GM18951 (cell line): ENCODE data around the gene SNUPN.
"Not testable (repeated sequence)": the region's sequence is repeated elsewhere in the genome, so short reads cannot be mapped to it uniquely, and the experiment has no call there.

Experiments
- POLR2A ChIP-seq: IDR thresholded peaks from 4 replicates; pipeline ENCODE4 v1.6.1; 2011; ENCODE audit warnings: mild to moderate bottlenecking; ENCODE audit not compliant: insufficient read length, insufficient read depth; ENCODE audit errors: extremely low read depth
- in situ Hi-C: fragments of 300-500 bp; cut with MboI; formaldehyde crosslinking; loops from one replicate; pipeline ENCODE4 v1.12.0; 2022; ENCODE audit warnings: low sequenced_read_pairs, mixed read lengths, inconsistent platforms; ENCODE audit not compliant: unreplicated experiment

Gene SNUPN

DNA sequence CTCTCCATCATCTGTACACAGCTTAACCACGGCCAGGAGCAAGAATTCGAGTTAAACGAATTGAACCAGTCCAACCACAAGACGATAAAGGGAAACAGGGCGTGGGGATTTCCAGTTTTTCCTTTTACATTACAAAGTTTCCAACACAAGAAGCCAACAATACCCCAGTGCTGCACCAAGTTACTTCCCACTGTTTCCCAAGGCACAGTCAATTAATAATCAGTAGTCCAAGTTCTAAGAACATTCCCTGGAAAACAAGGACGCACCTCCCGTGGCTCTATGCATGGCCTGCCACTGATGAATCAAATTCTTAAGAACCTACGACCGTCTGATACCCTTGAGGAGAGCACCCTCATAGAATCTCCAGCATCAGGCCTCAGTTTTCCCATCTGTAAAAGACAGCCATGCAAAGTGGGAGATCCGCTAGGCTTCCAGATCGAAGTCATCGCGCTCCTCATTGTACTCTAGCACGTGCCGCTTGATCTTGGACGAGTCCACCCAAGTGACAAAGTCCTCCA is 13.7 kb upstream of the SNUPN start:
- in situ Hi-C loops: no loop called here
- TF ChIP-seq POLR2A: no peak

DNA sequence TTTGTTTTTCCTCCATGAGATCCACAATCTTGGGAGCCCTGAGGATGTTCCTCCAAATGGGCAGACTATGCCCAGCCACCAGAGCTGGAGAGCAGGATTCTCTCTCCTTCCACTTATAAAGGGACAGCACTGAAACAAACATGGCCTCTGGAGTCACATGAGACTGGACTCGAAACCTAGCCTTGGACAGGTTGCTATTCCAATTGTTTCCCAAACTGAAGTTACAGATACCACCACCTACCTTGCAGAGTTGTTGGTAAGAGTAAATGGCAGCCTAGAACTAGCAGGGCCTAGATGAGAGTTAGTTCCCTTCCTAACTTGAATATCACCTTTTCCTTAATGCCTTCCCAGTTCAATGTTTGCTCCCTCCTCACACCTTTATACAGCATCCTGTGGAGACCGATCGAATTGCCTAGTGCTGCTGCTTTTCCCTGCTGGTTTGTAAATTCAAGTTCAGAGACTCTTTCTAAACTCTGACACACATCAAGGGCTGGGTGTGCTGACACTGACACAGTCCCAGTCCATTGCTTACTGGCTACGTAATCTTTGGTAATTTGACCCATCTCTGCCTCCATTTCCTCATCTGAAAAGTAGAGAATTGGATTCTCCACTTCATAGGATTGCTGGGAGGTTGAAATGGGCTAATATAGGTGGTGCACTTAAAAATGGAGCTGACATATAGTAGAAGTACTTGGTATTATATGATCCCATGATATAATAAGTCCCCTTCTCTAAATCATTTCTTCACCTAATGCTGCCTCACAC is 11.9 kb upstream of the SNUPN start:
- in situ Hi-C loops: no loop called here
- no peak for TF ChIP-seq POLR2A

DNA sequence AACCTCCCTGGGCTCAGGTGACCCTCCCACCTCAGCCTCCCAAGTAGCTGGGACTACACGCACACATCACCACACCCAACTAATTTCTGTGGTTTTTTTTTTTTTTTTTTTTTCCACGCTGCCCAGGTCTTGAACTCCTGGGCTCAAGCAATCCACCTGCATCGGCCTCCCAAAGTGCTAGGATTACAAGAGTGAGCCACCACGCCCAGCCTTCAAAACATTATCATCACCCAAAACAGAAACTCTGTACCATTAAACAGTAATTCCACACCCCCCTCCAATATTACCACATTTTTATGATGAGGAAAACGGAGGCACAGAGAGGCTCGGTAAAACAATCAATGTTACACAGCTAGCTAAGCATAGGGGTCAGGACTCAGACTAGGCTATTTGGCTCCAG is 10.5 kb upstream of the SNUPN start:
- in situ Hi-C loops: no loop called here
- no peak for TF ChIP-seq POLR2A

DNA sequence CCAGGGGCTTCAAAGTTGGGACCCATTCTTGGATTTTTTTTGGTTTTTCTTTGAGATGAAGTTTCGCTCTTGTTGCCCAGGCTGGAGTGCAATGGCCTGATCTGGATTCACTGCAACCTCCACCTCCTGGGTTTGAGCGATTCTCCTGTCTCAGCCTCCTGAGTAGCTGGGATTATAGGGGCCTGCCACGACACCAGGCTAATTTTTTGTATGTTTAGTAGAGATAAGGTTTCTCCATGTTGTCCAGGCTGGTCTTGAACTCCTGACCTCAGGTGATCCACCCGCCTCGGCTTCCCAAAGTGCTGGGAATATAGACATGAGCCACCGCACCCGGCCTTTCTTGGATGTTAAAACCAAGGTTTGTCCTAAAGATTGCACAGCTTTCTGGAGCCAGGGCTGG is 8.4 kb upstream of the SNUPN start:
- in situ Hi-C loops: not testable (repeated sequence)

DNA sequence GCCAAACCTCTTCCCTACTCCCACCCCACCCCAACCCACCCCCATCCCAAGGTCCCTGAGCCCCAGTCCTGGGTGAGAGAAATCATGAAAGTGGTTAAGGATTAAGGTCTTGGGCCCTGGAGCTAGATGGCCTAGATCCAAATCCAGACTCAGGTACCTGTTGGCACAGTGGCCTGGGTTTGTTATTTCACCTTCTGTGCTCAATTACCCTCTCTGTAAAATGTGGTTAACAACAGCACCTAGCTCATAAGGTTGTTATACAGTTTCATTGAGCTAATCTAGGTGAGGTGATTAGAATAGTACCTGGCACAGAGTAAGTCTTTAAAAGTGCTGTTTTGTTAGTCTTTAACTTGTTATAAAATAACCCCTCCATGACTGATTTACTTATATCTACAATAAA is 6.4 kb upstream of the SNUPN start:
- no peak for TF ChIP-seq POLR2A
- in situ Hi-C loops: no loop called here

DNA sequence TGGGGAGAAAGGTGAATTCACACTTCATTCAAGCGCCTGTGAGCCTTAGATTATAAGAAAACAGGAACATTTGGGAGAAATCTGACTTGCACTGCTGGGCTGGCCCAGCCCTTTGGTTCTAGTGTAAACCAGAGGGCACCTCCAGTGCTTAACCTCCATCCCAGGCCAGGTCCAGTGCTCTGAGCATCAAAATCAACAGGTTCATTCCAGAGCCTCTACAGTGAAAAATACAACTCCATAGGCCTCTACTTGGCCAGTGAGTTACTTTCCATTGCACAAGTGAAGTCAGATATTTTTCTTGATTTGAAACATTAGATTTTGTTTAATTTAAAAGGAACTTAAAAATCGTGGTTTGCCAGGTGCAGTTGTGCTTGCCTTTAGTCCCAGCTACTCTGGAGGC is 3.0 kb downstream of the SNUPN start:
- in situ Hi-C loops: no loop called here
- no peak for TF ChIP-seq POLR2A

DNA sequence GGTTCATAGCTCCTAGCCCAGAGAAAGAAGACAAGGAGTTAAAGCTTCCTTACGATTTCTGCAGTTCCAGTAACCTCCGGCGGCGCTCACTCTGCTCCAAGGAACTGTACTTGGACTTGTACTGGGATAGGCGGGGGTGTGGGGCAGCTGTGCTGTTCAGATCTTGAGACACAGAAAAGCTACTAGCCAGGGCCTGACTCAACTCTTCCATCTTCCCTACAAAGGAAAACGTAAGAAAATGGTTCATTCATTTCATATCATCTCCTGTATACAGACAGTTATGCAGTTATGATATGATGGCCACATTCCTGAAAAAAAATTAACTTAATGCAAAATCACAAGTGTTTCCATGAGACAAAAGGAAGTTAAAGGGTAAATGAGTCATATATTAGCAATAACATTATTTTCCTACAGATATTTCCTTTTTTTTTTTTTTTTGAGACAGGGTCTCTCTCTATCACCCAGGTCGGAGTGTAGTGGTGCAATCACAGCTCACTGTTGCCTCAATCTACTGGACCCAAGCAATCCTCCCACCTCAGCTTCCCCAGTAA is 4.6 kb downstream of the SNUPN start:
- in situ Hi-C loops: no loop called here
- no peak for TF ChIP-seq POLR2A

DNA sequence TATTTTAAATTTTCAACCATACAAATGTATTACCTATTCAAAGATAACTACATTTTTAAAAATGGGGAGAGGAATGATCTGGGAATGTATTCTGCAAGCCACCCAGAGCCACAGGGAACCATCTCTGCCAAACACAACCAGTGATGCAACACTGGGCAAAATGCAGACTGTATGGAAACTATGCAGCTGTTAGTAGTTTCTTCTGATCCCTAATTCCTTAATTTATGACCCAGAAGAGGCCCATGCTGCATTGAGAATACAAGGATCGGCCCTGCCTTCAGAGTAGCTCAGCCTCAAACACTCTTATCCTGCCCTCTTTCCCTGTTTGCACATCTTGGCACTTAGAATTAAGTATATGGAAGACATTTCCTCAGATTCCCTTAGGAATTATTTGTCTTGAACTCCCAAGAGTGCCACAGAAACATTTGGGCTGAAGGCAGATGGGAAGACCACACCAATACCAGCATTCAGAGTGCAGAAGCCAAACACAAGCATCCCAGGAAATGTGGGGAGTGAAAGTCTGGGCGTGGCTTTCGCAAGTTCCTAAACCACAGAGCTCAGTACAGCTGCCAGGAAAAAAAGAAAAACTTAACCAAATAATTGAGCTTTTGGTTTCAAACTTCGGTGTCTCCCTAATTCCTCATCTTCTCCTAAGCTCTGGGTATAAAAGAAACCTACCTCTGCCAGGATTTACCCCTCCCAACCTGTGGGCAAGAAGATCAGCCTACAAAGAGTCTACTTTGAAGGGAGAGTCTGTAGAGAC is 5.3 kb downstream of the SNUPN start:
- in situ Hi-C loops: no loop called here
- TF ChIP-seq POLR2A: no peak

DNA sequence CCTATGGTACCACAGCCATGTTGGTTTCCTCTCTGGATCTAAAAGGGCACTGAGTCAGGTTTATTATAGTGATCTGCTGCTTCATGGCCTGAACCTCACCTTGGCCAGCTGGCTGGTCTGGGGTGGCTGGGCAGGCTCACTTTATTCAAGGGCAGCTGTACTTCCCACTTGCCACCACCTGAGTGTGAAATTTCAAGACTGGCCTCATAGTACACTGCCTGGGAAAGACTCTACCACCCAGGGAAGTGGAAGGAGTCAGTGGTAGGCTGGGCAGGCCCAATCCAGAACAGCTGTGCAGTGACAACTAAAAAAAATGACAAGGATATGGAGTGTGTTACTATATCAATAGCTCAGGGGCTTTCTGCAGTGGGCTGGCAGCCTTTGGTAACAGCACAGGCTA is 8.8 kb downstream of the SNUPN start:
- in situ Hi-C loops: no loop called here
- no peak for TF ChIP-seq POLR2A

DNA sequence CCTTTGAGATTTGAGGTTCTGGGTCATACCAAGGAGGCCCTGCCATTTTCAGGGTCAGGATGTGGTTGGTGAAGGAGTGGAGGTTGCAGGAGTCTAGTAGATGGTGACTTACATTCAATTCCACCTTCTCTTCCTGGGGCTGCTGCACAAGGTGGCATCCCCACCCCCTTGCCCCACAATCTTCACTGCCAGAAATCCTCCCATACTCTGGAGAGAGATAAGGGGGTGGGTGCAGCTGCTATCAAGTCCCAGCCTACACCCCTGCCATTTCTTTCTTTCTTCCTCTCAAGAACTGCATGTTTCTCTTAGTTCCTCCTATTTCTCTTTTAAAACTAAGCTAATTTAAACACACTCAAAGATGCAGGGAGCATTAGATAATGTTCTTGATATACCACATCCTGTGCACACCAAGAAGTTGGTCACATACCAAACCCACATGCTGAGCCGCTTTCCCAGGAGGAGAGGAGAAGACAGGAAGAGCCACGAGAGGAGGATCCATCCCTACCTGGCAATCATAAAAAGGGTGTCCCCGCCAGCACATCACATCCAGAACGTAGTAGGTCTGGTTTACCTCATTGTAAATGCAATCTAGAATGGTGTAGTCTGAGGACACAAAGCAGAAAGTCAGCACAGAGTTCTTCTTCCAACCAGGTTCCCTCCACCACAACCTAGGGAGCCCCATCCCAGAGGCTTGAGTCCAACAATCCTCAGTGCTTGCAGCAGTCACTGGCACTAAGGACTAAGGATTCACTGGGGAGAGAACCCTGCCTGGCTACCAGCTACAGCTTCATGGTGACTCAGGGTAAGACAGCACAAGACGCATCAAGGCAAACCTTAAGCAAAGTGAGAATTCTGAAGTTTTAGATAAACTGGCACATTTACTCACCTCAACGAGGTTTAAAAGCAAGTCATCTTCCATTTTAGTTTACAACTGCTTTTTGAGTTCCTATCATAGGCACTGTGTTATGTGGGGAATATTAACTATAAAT is 18.5 kb downstream of the SNUPN start:
- TF ChIP-seq POLR2A: no peak
- in situ Hi-C loops: no loop called here

DNA sequence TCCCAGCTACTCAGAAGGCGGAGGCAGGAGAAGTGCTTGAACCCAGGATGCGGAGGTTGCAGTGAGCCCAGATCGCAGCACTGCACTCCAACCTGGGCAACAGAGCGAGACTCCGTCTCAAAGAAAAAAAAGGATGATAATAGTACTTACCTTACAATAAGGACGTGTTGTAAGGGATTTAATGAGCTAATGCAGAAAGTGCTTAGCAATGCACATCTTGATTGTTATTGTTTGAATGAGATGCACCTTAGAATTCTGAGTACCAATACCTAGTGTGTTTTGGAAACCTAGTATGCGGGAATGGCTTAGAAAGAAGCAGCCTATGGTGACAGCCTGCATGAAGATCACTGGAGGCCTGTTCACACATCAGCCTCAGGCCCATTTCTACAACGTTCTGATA is 19.5 kb downstream of the SNUPN start:
- in situ Hi-C loops: no loop called here
- no peak for TF ChIP-seq POLR2A

DNA sequence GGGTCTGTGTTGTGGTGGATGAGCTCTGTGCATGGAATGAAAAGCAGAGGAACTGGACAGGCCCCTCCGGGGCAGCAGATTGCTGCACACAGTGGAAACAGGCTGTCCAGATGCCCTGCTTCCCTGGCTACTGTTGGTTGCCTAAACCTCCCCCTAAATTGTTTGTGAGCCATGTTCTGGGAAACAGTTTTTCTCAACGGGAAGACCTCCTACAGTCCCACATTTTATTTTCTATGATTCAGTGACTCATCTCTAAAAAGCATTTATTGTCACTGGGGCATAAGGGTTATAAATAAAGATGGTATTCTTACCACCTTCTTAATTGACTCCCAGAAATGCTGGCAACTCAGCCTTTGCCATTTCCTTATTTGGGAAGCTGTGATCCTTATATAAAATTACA is 26.1 kb downstream of the SNUPN start:
- no peak for TF ChIP-seq POLR2A
- in situ Hi-C loops: no loop called here

DNA sequence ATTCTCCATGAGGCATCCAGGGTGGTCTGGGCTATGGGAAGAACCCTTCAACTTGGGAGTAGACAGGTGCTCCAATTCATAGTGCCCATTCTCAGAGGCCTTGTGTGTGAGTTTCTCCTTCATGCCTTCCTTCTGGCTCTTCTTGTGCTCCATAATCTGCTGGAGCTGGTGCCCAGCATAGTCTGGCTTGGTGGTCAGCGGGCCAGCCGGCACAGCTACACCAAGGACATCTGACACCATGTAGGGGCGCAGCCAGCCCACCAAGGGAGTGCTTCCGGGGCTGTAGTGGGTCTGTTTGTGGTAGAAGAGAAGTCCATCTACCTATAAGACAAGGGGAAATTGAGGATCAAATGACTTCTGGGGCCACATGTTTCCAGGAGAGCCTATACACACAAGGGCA is 27.2 kb downstream of the SNUPN start:
- in situ Hi-C loops: no loop called here
- no peak for TF ChIP-seq POLR2A

DNA sequence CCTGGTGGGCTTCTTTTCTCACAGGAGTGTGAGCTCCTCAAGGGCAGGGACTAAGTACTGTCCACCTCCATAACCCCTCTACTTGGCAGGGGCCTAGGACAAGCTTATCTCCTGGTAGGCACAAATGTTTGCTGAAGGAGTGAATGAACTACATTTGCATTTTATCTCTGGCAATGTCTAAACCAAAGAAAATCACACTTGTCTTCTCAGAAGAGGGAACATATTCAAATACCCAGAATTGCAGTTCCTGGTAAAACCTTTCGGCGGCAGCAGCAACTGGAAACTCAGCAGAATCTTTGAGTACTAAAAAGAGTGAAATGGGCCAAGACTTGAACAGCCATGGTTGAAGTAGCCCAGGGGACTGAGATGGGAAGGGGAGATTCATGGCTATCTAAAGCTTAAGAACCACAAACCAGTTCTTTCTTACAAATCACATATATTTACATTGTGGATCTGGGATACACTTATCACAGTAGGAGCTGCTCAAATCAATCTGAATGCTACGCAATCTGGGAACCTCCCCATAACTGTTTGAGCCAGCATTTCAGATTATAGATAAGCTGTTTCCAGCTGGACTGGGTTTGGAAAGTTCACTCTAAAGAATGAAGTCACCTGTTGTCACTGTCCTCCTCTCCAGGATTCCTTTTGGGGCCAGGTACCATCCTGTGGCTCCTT is 27.7 kb downstream of the SNUPN start:
- in situ Hi-C loops: no loop called here
- TF ChIP-seq POLR2A: no peak
